SU-DHL-6 (cell line): ENCODE data around the gene HEY2.

Source experiments
- H2AFZ ChIP-seq: fragments of 200-600 bp; sonication (generic); 2 replicates; pipeline ENCODE4 v1.6.1; 2014; ENCODE audit warnings: low read depth, mild to moderate bottlenecking, moderate library complexity, mixed read lengths, antibody characterized with exemption, low read length; ENCODE audit not compliant: severe bottlenecking
- H3F3A ChIP-seq: fragments of 200-600 bp; shearing (Covaris generic); 2 replicates; pipeline ENCODE4 v1.6.0; 2016; ENCODE audit warnings: antibody characterized with exemption, mild to moderate bottlenecking; ENCODE audit not compliant: insufficient read depth
- H3K27ac ChIP-seq: fragments of 200-600 bp; sonication (generic); 2 replicates; pipeline ENCODE4 v1.5.1; 2016; ENCODE audit warnings: low read depth, mild to moderate bottlenecking, low read length, moderate library complexity, mixed read lengths
- H3K27me3 ChIP-seq: fragments of 200-600 bp; sonication (generic), shearing (Covaris generic); 2 replicates; pipeline ENCODE4 v1.6.0; 2014; ENCODE audit warnings: mild to moderate bottlenecking, low read length
- H3K36me3 ChIP-seq: fragments of 200-600 bp; sonication (generic); 2 replicates; pipeline ENCODE4 v1.6.1; 2014; ENCODE audit warnings: mild to moderate bottlenecking, low read length, mixed read lengths
- H3K4me2 ChIP-seq: fragments of 300-600, 200-600 bp; shearing (Covaris generic), sonication (generic); 2 replicates; pipeline ENCODE4 v1.6.0; 2014; ENCODE audit warnings: low read length, low read depth, mild to moderate bottlenecking; ENCODE audit not compliant: poor library complexity, severe bottlenecking
- H3K4me3 ChIP-seq: fragments of 200-600 bp; sonication (generic); 2 replicates; pipeline ENCODE4 v1.5.1; 2014; ENCODE audit warnings: antibody characterized with exemption, low read length, mild to moderate bottlenecking, mixed read lengths; ENCODE audit not compliant: insufficient read depth, poor library complexity, severe bottlenecking
- H3K79me2 ChIP-seq: fragments of 200-600 bp; sonication (generic); 2 replicates; pipeline ENCODE4 v1.6.1; 2014; ENCODE audit warnings: mild to moderate bottlenecking, low read length, moderate library complexity; ENCODE audit not compliant: insufficient read depth
- H3K9ac ChIP-seq: fragments of 200-600 bp; sonication (generic); 2 replicates; pipeline ENCODE4 v1.7.0; 2014; ENCODE audit warnings: mild to moderate bottlenecking, low read length
- H3K9me2 ChIP-seq: fragments of 200-600 bp; sonication (generic); replicated peaks from 2 replicates; pipeline ENCODE4 v1.6.1; 2014; ENCODE audit warnings: low read length; ENCODE audit not compliant: insufficient read depth
- H3K9me3 ChIP-seq: fragments of 200-600 bp; sonication (generic); 2 replicates; pipeline ENCODE4 v1.6.1; 2014; ENCODE audit warnings: low read length, mixed read lengths; ENCODE audit not compliant: insufficient read depth
- H4K20me1 ChIP-seq: fragments of 200-600 bp; sonication (generic); 2 replicates; pipeline ENCODE4 v1.6.1; 2014; ENCODE audit warnings: low read depth, mild to moderate bottlenecking, antibody characterized with exemption, low read length, moderate library complexity, mixed read lengths
- EZH2phosphoT487 ChIP-seq: fragments of 200-600 bp; sonication (generic), shearing (Covaris generic); conservative IDR thresholded peaks from 2 replicates; pipeline ENCODE4 v1.6.1; 2018; ENCODE audit warnings: mild to moderate bottlenecking, antibody characterized with exemption, low read length, moderate library complexity, mixed read lengths
- TF ChIP-seq, protein P1 (sequence below): fragments of 200-600 bp; sonication (generic); IDR thresholded peaks from one replicate; pipeline ENCODE4 v1.5.1; 2017; ENCODE audit warnings: antibody characterized with exemption, mild to moderate bottlenecking, low read length, moderate library complexity; ENCODE audit not compliant: insufficient read depth, poor library complexity, severe bottlenecking

HEY2 gene

DNA sequence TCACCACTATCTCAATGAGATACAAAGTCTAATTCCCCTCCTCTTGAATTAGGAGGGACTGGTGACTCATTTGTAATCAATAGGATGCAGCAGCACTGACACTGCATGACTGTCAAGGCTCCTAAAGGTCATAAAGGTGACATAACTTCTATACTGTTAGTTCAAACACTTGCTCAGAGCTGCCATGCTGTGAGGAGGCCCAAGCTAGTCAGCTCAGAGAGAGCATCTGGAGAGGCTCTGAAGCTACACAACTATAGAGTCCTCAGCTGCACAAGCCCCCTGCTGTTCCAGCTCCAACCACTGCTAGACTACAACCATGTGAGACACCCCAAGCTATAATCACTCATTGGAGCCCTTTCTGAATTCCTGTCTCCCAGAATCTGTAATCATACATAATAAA lies 17.0 kb upstream of the HEY2 start:
- no peak overlapping the region for H3K9ac ChIP-seq
- no peaks in the 10 kb centered on the region for H3F3A ChIP-seq
- no peak overlapping the region for H3K27ac ChIP-seq
- TF ChIP-seq, protein P1, sequence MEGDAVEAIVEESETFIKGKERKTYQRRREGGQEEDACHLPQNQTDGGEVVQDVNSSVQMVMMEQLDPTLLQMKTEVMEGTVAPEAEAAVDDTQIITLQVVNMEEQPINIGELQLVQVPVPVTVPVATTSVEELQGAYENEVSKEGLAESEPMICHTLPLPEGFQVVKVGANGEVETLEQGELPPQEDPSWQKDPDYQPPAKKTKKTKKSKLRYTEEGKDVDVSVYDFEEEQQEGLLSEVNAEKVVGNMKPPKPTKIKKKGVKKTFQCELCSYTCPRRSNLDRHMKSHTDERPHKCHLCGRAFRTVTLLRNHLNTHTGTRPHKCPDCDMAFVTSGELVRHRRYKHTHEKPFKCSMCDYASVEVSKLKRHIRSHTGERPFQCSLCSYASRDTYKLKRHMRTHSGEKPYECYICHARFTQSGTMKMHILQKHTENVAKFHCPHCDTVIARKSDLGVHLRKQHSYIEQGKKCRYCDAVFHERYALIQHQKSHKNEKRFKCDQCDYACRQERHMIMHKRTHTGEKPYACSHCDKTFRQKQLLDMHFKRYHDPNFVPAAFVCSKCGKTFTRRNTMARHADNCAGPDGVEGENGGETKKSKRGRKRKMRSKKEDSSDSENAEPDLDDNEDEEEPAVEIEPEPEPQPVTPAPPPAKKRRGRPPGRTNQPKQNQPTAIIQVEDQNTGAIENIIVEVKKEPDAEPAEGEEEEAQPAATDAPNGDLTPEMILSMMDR: no peak
- TF ChIP-seq EZH2phosphoT487: no peak
- no peaks in the 10 kb centered on the region for H3K79me2 ChIP-seq
- no peaks in the 10 kb centered on the region for H3K9me3 ChIP-seq
- no peak overlapping the region for H3K4me3 ChIP-seq
- no peaks in the 10 kb centered on the region for H3K36me3 ChIP-seq
- H3K9me2 ChIP-seq: no peaks in the 10 kb centered on the region
- H2AFZ ChIP-seq: no peak overlapping the region
- H4K20me1 ChIP-seq: no peaks in the 10 kb centered on the region
- no peaks in the 10 kb centered on the region for H3K27me3 ChIP-seq
- H3K4me2 ChIP-seq: no peak overlapping the region

- no peaks in the 10 kb centered on the region for H3K36me3 ChIP-seq
- no peaks in the 10 kb centered on the region for H3K9me3 ChIP-seq
- no peak overlapping the region for H3K4me2 ChIP-seq
- H3F3A ChIP-seq: no peaks in the 10 kb centered on the region
- no peaks in the 10 kb centered on the region for H3K79me2 ChIP-seq
- H4K20me1 ChIP-seq: no peaks in the 10 kb centered on the region
- H3K27me3 ChIP-seq: no peaks in the 10 kb centered on the region
- TF ChIP-seq, protein P1: no peak
- no peak for TF ChIP-seq EZH2phosphoT487
- no peak overlapping the region for H3K9ac ChIP-seq
- H2AFZ ChIP-seq: no peak overlapping the region
- H3K27ac ChIP-seq: no peak overlapping the region
- no peaks in the 10 kb centered on the region for H3K9me2 ChIP-seq
- no peak overlapping the region for H3K4me3 ChIP-seq
Observed at GRCh38 chr6:125733516-125734300, 15.7 kb upstream of the HEY2 start.

GRCh38 chr6:125738276-125738675 lies 11.2 kb upstream of the HEY2 start:
- H3K4me2 ChIP-seq: no peak overlapping the region
- H3K27me3 ChIP-seq: no peaks in the 10 kb centered on the region
- no peaks in the 10 kb centered on the region for H3K36me3 ChIP-seq
- H2AFZ ChIP-seq: no peak overlapping the region
- TF ChIP-seq EZH2phosphoT487: no peak
- TF ChIP-seq, protein P1: no peak
- H4K20me1 ChIP-seq: no peaks in the 10 kb centered on the region
- no peak overlapping the region for H3K9ac ChIP-seq
- no peaks in the 10 kb centered on the region for H3F3A ChIP-seq
- H3K9me2 ChIP-seq: no peaks in the 10 kb centered on the region
- no peaks in the 10 kb centered on the region for H3K79me2 ChIP-seq
- no peak overlapping the region for H3K4me3 ChIP-seq
- no peak overlapping the region for H3K27ac ChIP-seq
- no peaks in the 10 kb centered on the region for H3K9me3 ChIP-seq
